Cortex of kidney (tissue), 1 donor: Measurements from ENCODE around the gene ZNF180.
"Not testable (repeated sequence)": the region's sequence is repeated elsewhere in the genome, so short reads cannot be mapped to it uniquely, and the experiment has no call there.

Experiments used
- DNase-seq: peaks from one replicate; lab custom pipeline; 2025; lab: John Stamatoyannopoulos, UW

ZNF180 gene

DNA sequence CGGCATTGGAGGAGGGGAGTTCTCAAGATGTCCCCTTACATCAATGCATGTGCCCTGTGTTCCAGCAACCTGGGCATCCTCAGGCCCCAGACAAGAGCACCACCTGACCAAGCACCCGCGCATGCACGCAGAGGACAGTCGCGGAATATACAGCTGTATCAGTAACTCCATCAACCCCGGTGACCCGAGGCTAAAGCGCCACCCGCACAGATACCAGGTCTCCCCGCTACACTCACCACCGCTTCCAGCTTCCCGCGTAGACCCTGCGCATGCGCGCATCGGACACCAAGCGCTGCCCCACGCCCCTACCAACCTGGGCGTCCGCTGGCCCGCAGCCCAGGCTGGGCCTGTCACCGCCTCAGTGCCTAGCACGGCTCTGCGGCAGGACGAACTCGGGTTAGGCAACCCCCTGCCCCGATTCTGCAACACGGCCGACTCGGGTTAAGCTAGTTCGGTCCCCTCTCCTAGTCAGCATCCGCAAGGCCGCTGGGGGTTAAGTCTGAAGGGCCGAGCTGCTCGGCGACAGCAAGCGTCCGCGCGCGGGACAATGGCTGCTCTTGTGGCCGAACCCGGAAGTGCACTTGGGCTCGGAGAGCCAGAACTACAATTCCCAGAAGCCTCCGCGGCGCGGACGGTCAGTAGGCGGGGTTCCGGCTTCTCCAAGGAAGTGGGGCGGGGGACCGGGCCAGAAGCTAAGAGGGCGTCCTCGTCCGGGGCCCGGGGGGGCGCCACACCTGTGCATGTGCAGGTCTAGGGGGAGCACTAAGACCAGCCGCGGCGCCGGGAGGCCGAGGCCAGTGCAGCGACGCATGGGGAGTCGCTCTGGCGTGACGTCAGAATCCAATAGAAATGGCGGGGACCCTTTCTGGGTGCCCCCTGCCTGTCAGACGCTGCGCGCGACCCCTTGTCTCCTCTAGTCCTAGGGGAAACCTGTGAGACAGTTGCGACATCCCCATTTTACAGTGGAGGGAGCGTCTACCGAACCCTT, at the start of gene ZNF180:
TSS of gene ZNF180 (minus strand) at position 561 of the 988 bp plus-strand sequence. CDS start 3,188 bp downstream, outside the sequence.
- peak; percentile 79 for DNase-seq

DNA sequence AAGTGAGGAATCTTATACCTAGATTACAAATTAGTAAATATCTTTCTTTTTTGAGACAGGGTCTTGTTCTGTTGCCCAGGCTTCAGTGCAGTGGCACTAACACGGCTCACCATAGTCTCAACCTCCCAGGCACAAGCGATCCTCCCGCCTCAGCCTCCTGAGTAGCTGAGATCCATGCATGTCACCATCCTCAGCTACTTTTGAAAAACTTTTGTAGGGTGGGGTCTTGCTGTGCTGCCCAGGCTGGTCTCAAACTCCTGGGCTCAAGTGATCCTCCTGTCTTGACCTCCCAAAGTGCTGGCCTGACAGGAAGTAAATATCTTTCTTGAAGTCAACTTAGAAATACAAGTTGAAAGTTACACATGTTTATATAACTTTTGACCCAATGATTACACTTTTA, 49.2 kb upstream of the ZNF180 start:
- no peak for DNase-seq

DNA sequence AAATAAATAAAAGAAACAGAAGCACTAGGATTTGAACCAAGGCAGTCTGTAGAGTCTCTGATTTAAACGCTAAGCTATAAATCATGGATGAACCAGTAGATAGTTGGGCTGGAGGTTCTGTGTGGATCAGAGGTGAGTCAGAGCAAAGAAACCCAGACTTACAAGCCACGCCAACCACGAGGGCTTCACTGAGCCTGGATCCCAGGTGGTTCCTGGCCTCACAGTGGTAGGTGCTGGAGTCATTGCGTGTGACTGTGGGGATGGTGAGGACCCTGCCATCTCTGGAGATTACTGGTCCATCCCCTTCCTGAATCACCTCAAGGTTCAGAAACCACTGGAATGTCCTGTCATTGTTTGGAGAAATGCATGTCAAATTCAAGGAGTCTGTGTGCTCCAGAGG, 48.4 kb upstream of the ZNF180 start:
- DNase-seq: no peak

DNA sequence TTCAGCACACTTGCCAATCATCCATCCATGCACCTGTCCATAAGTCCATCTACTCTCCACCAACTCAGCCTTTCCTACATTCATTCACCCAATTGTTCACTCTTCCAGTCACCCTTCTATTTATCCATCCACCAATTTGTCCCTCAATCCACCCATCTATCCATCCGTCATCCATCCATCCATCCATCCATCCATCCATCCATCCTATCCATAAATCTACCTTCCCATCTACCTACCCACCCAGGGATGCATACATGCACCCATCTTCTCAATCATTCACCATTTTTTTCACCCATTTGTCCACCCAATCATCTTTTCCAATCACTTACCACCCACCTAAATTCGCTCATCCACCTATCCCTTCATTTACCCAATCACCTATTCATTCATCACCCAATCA, 43.7 kb upstream of the ZNF180 start:
- no peak for DNase-seq

GRCh38 chr19:44542671-44543070, 42.3 kb upstream of the ZNF180 start:
- no peak for DNase-seq

GRCh38 chr19:44540736-44541135, 40.4 kb upstream of the ZNF180 start:
- DNase-seq: no peak

DNA sequence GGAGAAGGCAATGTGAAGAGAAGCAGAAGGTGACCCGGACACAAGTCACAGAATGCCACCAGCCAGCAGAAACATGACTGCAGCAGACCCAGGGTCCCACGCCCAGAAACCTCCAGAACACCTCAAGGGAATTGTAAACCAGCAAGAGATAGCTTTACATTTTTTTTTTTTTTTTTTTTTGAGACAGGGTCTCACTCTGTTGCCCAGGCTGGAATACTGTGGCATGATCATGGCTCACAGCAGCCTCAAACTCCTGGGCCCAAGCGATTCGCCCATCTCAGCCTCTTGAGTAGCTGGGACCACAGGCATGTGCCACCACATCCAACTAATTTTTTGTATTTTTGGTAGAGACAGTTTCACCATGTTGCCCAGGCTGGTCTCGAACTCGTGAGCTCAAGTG, 39.7 kb upstream of the ZNF180 start:
- DNase-seq: no peak

GRCh38 chr19:44539236-44539826, 39.0 kb upstream of the ZNF180 start:
- no peak for DNase-seq

DNA sequence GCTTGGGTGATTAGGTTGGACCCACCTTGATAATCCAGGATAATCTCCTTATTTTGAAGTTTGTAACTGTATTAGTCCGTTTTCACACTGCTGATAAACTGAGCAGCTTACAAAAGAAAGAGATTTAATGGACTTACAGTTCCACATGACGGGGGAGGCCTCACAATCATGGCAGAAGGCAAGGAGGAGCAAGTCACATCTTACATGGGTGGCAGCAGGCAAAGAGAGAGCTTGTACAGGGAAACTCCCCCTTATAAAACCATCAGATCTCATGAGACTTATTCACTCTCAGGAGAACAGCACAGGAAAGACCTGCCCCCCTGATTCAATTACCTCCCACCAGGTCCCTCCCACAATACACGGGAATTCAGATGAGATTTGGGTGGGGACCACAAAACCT, 35.0 kb upstream of the ZNF180 start:
- not testable (repeated sequence) for DNase-seq

- DNase-seq: no peak
Measured at GRCh38 chr19:44532819-44533218, 32.5 kb upstream of the ZNF180 start.

DNA sequence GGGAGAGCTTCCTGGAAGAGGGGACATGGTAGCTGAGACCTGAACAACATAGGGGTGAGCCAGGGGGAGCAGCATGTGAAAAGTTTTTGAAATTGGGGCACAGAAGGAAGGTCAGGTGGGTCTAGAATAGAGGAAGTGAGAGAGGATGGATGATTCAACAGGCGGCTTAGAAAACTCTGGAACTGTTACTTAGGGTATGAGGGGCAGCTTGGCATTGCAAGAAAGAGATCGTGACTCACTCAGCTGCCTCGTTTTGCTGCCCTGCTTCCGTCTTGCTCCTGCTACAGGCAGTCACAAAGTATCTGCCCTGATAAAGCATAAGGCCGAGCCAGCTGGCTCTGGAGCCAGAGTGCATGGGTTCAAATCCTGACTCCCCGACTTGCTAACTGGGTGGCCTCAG, 30.5 kb upstream of the ZNF180 start:
- DNase-seq: no peak

DNA sequence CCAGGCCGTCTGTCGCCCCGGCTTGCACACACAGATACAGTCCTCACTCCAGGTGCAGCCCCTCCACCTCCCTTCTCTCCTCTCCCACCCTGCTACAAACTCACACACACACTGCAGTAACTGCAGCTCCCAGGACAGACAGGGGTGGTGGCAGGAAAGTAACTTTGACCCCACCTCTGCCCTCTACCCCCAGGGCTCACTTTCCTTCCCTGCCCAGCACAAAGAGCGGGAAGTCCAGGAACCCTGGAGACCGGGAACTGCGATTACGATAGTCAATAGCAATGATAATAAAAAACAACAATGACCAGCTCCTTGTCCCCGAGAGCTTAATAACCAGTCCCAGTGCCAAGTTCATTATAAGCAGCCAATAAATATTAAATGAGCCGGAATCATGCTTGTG, 29.2 kb upstream of the ZNF180 start, which contains the start of gene CEACAM20:
TSS of gene CEACAM20 (minus strand) at position 140 of the 400 bp plus-strand sequence. CDS start 166 bp downstream, outside the sequence.
- no peak for DNase-seq

DNA sequence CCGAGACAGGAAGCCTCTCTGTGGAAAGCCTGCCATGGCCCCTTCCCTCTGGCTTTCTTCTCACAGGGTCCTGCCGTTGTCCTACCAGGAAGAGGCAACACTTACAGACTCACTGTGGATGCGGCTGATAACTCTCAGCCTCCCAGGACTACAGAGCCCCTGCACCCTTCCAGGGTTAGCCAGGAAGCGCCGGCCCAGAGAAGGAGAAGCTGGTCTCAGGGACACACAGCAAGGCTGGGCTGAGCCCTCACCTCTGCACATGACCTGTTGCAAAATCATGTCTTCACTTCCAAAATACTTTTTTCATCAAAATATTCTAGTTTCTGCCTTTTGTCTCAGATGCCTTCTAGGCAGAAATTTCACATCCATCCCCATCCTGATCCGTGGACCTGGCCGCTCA, 27.2 kb upstream of the ZNF180 start:
- no peak for DNase-seq

DNA sequence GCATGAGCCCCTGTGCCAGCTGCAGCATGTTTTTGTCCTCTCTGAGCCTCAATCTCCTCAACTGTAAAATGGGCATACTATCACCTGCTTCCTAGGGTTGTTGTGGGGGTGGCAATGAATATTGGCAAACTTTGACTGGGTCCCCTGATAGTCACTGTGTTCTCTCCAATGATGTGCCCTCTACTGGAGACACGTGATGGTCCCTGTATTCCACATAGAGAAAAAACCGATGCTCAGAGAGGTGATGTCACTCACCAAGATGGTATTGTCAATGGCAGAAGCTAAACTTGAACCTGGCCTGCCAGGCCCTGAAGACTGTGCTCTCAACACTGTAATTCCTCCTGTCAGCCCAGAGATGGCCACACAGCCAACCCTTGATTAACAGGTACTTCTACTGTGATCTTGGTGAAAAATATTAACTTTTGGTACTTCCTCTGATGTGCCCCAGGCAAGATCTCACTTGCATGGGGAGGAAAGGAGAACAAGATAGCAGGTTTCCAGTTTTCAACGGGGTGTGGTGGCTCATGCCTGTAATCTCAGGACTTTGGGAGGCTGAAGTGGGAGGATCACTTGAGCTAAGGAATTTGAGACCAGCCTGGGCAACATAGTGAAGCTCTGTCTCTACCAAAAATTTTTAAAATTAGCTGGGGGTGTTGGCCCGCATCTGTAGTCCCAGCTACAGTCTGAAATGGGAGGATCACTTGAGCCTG, 25.6 kb upstream of the ZNF180 start:
- DNase-seq: no peak

DNA sequence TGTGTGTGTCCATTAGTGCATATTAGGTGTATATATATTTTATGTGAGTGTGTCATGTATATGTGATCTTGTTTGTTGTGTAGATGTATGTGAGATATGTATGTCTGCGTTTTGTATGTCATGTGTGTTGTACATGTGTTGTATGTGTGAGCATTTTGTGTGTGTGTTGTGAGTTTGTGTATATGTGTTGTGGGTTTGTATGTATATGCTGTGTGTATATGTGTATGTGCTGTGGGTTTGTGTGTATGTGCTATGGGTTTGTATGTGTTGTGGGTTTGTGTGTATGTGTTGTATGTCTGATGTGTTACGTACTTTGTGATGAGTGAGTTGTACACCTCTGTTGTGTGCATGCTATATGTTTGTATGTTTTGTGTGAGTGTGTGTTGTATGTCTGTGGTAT, 21.0 kb upstream of the ZNF180 start:
- no peak for DNase-seq

GRCh38 chr19:44517146-44517545, 16.8 kb upstream of the ZNF180 start:
- no peak for DNase-seq

DNA sequence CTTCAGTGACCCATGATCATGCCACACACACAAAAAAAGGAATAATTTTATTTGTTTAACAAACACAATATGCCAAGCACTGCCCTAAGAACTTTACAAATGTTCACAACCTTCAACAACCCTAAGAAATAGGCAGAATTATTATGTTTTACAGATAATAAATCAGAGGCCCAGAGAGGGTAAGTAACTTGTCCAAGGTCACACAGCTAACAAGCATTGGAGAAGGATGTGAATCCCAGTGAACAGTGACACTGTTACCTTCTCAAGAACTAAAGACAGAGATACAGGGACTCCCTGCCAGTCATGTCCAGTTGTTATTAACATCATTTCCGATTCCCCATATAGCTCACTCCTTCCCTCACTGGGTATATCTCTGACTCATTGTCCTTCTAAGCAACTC, 15.6 kb upstream of the ZNF180 start:
- DNase-seq: no peak

GRCh38 chr19:44515031-44515430, 14.7 kb upstream of the ZNF180 start:
- DNase-seq: no peak

DNA sequence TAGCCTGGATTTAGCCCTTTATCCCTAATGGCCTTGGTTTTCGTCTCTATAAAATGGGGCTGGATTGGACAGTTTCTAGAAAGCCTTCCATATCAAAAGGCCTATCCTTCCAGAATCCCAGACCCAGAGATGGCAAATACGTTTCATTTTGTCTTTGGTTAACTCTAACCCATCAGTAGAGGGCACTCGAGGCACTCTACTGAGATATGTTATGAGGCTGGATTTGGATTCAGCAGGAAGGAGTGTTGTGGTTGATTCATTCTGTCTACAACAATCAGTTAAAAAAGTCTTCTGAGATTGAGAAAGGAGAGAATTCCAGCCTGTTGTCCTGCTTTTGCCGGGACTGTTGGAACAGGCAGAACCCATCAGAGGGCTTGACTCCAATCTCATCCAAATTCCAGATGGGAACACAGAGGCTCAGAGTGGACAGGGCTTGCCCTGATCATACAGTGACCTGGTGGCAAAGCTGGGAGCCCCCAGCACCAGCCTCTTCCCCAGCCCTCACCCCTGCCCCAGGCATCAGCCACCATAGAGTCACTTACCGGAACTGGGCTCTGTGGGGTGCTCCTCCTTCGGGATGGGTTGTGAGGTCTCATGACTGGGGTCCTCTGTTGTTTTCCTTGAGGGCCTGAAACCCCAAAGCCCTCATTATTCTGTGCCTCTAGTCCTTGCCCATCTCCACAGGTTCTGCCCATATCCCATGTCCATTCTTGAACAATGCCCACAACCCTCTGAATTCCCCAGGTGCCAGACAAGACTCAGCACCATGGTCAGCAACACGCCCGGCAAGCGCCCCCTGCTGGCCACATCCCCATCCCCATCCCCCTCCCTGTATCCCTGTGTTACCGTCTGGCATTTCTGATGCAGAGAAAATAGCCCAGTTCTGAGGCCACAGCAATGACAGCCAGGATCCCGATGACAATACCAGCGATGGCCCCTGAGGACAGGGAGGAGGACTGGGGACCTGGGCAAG, 12.3 kb upstream of the ZNF180 start:
- no peak for DNase-seq

DNA sequence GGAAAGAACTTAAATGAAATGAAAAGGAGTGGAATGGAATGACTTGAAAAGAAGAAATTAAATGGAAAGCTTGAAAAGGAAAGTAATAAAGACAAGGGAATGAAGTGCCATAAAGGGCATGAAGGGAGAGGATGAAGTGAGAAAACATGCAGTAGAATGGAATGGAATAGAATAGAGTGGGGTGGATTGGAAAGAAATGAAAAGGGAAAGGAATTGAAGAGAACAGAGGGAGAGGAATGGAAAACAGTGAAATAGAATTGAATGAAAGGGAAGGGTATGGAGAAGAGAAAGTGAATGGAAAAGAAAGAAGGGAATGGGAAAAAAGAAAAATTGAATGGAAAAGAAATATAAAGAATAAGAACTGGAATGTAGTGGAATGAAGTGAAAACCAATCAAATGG, 9.2 kb upstream of the ZNF180 start:
- DNase-seq: no peak

DNA sequence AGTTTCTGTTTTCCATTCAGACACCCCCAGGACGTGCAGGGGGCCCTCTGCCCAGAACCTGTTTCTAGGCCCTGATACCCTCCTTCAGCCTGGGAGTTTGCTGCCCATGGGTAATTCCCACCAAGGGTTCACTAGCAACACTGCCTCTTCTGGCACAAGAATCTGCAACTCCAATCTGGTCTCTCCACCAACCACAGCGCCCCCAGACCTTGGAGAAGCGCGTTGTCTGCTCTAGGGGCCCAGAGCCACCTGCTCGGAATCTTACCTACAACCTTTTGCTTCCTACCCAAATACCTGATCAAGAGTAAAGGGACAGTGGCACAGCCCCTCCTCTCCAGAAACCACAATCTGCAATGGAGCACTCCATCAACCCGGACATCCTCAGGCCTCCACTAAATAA, 763 bp downstream of the ZNF180 start:
- no peak for DNase-seq
